SJSA1 (cell line): ENCODE data around the gene HSPA5. TPM values are rescaled to one million over a fixed set of nuclear protein-coding genes. Genes with fewer than 3 reads are reported as not detected.
A peak's percentile ranks its signal among the peaks of the same experiment; 100 is the strongest.
"Not testable (repeated sequence)": the region's sequence is repeated elsewhere in the genome, so short reads cannot be mapped to it uniquely, and the experiment has no call there.

ENCODE experiments used
- DNase-seq, 2 experiments: peaks; one replicate each; pipeline ENCODE4 v3.0.0-alpha.2; 2015 to 2020; ENCODE audit warnings: low spot score in 2 of 2, low read depth in 1 of 2
- H3K27ac ChIP-seq: fragments of 250-450 bp; sonication (Bioruptor Pico); 2 replicates; pipeline ENCODE4 v1.5.1; 2020; ENCODE audit warnings: mild to moderate bottlenecking, moderate library complexity
- H3K27me3 ChIP-seq: fragments of 250-450 bp; sonication (Bioruptor Pico); replicated peaks from 2 replicates; pipeline ENCODE4 v1.5.1; 2020; ENCODE audit warnings: mild to moderate bottlenecking, moderate library complexity
- H3K36me3 ChIP-seq: fragments of 250-450 bp; sonication (Bioruptor Pico); 2 replicates; pipeline ENCODE4 v1.5.1; 2020; ENCODE audit warnings: mild to moderate bottlenecking
- H3K4me1 ChIP-seq: fragments of 250-450 bp; sonication (Bioruptor Pico); replicated peaks from 2 replicates; pipeline ENCODE4 v1.6.1; 2021; ENCODE audit warnings: mild to moderate bottlenecking
- H3K4me3 ChIP-seq: fragments of 250-450 bp; sonication (Bioruptor Pico); 2 replicates; pipeline ENCODE4 v1.5.1; 2020; ENCODE audit warnings: mild to moderate bottlenecking
- H3K9me3 ChIP-seq: fragments of 250-450 bp; sonication (Bioruptor Pico); replicated peaks from 2 replicates; pipeline ENCODE4 v1.5.1; 2020; ENCODE audit warnings: mild to moderate bottlenecking
- total RNA-seq: library from RNA; depleted of rRNA; stranded (reverse); fragments of >200 nt; shearing (Covaris generic); gene quantifications from 2 replicates; pipeline ENCODE4 v1.2.3, GENCODE V29; 2014; rRNA removed

Gene HSPA5
- total RNA-seq, 1 experiment from 2014 or later, result 50.3 TPM

- H3K27ac ChIP-seq, H3K4me3 ChIP-seq, H3K27me3 ChIP-seq, H3K36me3 ChIP-seq, H3K4me1 ChIP-seq, DNase-seq, H3K9me3 ChIP-seq: not testable (repeated sequence)
Measured at GRCh38 chr9:125194466-125194865, 46.7 kb downstream of the HSPA5 start.

GRCh38 chr9:125190361-125190801, 50.8 kb downstream of the HSPA5 start:
- no peak for DNase-seq
- Histone ChIP-seq H3K4me1 (peaks cover 10% of the 10 kb centered on the region), H3K9me3 (no peaks in the 10 kb centered on the region), H3K27ac (peak overlapping the region; percentile 69), H3K27me3 (no peaks in the 10 kb centered on the region), H3K4me3 (peak overlapping the region; percentile 79), H3K36me3 (peaks cover 9% of the 10 kb centered on the region; the same call in 1 of the 2 replicates)

- Histone ChIP-seq H3K4me3 (peak within 1 kb of the TSS; percentile 79), H3K9me3 (no peaks in the 10 kb centered on the region), H3K27ac (peak within 1 kb of the TSS; percentile 69), H3K27me3 (no peaks in the 10 kb centered on the region), H3K36me3 (peaks cover 9% of the 10 kb centered on the region; the same call in 1 of the 2 replicates), H3K4me1 (peaks cover 10% of the 10 kb centered on the region)
- peak; percentile 88 to 96 for DNase-seq
Measured at GRCh38 chr9:125189361-125190289, 51.5 kb downstream of the HSPA5 start, which contains the start of gene PPP6C. TSS of gene PPP6C (minus strand) at chr9:125189803. CDS start at chr9:125189718, 85 bp downstream.

- Histone ChIP-seq H3K4me1 (peaks cover 10% of the 10 kb centered on the region), H3K27ac (peak overlapping the region; percentile 69), H3K36me3 (peaks cover 9% of the 10 kb centered on the region; the same call in 1 of the 2 replicates), H3K9me3 (no peaks in the 10 kb centered on the region), H3K4me3 (peak overlapping the region; percentile 79), H3K27me3 (no peaks in the 10 kb centered on the region)
- no peak for DNase-seq
Measured at GRCh38 chr9:125189011-125189360, 52.2 kb downstream of the HSPA5 start.

Other genes with a start within 250 kb of the HSPA5 start
- gene SCAI, start 97.8 kb downstream of the HSPA5 start, total RNA-seq, result 2.8 and 4.7 TPM in 2 replicates
- 29.0 and 43.5 TPM in 2 replicates for gene PPP6C, start 51.5 kb downstream of the HSPA5 start, total RNA-seq
- gene RABEPK, start 40.8 kb downstream of the HSPA5 start, total RNA-seq, result 25.1 and 31.0 TPM in 2 replicates
- 27.8 and 38.4 TPM in 2 replicates for gene GAPVD1, start 20.5 kb upstream of the HSPA5 start, total RNA-seq